Mesendoderm (in vitro differentiated cells): ENCODE results near the gene NSUN6.

Experiments used
- DNase-seq: peaks from one replicate; pipeline ENCODE4 v3.0.0; 2013
- H2AK5ac ChIP-seq: 2 replicates; pipeline ENCODE4 v1.6.1; 2013; ENCODE audit warnings: low read length, inconsistent platforms
- H2BK120ac ChIP-seq: 2 replicates; pipeline ENCODE4 v1.6.1; 2013; ENCODE audit warnings: low read depth, mild to moderate bottlenecking, low read length, moderate library complexity, mixed read lengths
- H2BK15ac ChIP-seq: replicated peaks from 2 replicates; pipeline ENCODE4 v1.6.1; 2013; ENCODE audit warnings: low read depth, mild to moderate bottlenecking, moderate library complexity
- H2BK5ac ChIP-seq: 2 replicates; pipeline ENCODE4 v1.6.1; 2013; ENCODE audit warnings: low read length, inconsistent platforms
- H3K18ac ChIP-seq: 2 replicates; pipeline ENCODE4 v1.6.1; 2013; ENCODE audit warnings: mild to moderate bottlenecking, low read length, mixed read lengths
- H3K23ac ChIP-seq: one replicate; pipeline ENCODE4 v1.6.1; 2013; ENCODE audit warnings: low read length
- H3K27ac ChIP-seq: 2 replicates; pipeline ENCODE4 v1.5.1; 2013; ENCODE audit warnings: low read depth, mild to moderate bottlenecking, inconsistent platforms, low read length, moderate library complexity
- H3K27me3 ChIP-seq: 2 replicates; pipeline ENCODE4 v1.6.1; 2013; ENCODE audit warnings: low read length, control low read depth, mild to moderate bottlenecking, inconsistent platforms; ENCODE audit not compliant: insufficient read depth, poor library complexity
- H3K36me3 ChIP-seq: 2 replicates; pipeline ENCODE4 v1.6.1; 2013; ENCODE audit warnings: low read length, inconsistent platforms; ENCODE audit not compliant: control insufficient read depth, insufficient read depth
- H3K4ac ChIP-seq: one replicate; pipeline ENCODE4 v1.6.1; 2013; ENCODE audit warnings: low read depth, mild to moderate bottlenecking, low read length, moderate library complexity
- H3K4me1 ChIP-seq: 2 replicates; pipeline ENCODE4 v1.6.1; 2013; ENCODE audit warnings: low read depth, low read length, inconsistent platforms; ENCODE audit not compliant: control insufficient read depth
- H3K4me2 ChIP-seq: 2 replicates; pipeline ENCODE4 v1.6.1; 2013; ENCODE audit warnings: low read length
- H3K4me3 ChIP-seq: 2 replicates; pipeline ENCODE4 v1.5.1; 2013; ENCODE audit warnings: mild to moderate bottlenecking, low read length
- H3K56ac ChIP-seq: one replicate; pipeline ENCODE4 v1.6.1; 2013; ENCODE audit warnings: low read length
- H3K79me1 ChIP-seq: 2 replicates; pipeline ENCODE4 v1.6.1; 2013; ENCODE audit warnings: low read length, inconsistent platforms
- H3K79me2 ChIP-seq: 2 replicates; pipeline ENCODE4 v1.6.1; 2013; ENCODE audit warnings: mild to moderate bottlenecking, low read length; ENCODE audit not compliant: control insufficient read depth, insufficient read depth
- H3K9ac ChIP-seq: 2 replicates; pipeline ENCODE4 v1.6.1; 2013; ENCODE audit warnings: low read length, inconsistent platforms
- H4K5ac ChIP-seq: one replicate; pipeline ENCODE4 v1.6.1; 2013; ENCODE audit warnings: low read length
- H4K8ac ChIP-seq: one replicate; pipeline ENCODE4 v1.6.1; 2013; ENCODE audit warnings: low read depth, mild to moderate bottlenecking, control low read depth, low read length, moderate library complexity
- WGBS: extraction: QIAGEN DNeasy Blood & Tissue Kit; methylation state at CpG from one replicate; pipeline ENCODE4 v1.1.7; 2013; ENCODE audit warnings: low lambda C conversion rate, missing lambda C conversion rate; ENCODE audit not compliant: insufficient coverage; ENCODE audit errors: extremely low coverage; 5-methylcytosine and 5-hydroxymethylcytosine counted together

NSUN6 gene

DNA sequence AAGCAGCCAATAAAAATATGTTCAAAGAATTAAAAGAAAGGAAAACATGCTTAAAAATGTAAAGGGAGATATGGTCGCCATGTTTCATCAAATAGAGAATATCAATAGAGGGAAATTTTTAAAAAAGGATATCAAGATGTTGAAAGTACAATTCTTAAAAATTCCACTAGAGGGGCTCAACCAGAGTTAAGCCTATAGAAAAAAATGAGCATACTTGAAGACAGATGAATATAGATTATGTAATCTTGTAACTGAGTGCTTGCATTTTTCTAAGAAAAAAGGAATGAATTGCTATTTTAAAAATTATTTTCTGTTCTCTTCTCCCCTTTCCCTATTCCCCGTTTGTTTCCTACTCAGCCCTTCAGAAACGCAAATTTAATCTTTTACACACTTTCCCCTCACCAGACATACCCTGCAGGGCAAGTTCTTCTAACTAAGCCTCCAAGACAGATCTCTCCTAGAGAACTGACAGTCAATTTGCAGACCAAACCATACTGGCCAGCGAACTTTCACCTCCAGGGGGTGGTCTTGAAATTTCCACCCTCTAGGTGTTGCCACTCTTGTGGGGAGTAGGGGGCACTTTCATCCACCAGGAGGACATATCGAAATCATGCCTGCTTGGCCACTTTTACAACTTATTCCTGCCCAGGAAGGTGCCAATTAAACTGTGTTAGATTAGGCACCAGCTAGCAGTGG lies 67.7 kb downstream of the NSUN6 start:
- H3K4me1 ChIP-seq, result no peaks in the 10 kb centered on the region
- no peak overlapping the region for H3K23ac ChIP-seq
- no peak overlapping the region for H4K5ac ChIP-seq
- no peak overlapping the region for H3K27ac ChIP-seq
- H3K4me2 ChIP-seq, result no peak overlapping the region
- no peak overlapping the region for H2BK15ac ChIP-seq
- H3K4ac ChIP-seq, result no peak overlapping the region
- H2BK5ac ChIP-seq, result no peak overlapping the region
- no CpG with 5 or more reads among the region's 5 CpGs for WGBS
- H3K79me1 ChIP-seq, result no peaks in the 10 kb centered on the region
- no peak for DNase-seq
- no peaks in the 10 kb centered on the region for H3K27me3 ChIP-seq
- no peak overlapping the region for H2BK120ac ChIP-seq
- no peaks in the 10 kb centered on the region for H3K36me3 ChIP-seq
- no peak overlapping the region for H2AK5ac ChIP-seq
- no peaks in the 10 kb centered on the region for H3K79me2 ChIP-seq
- no peak overlapping the region for H3K4me3 ChIP-seq
- H3K18ac ChIP-seq, result no peak overlapping the region
- no peak overlapping the region for H4K8ac ChIP-seq
- H3K56ac ChIP-seq, result no peak overlapping the region
- no peak overlapping the region for H3K9ac ChIP-seq

DNA sequence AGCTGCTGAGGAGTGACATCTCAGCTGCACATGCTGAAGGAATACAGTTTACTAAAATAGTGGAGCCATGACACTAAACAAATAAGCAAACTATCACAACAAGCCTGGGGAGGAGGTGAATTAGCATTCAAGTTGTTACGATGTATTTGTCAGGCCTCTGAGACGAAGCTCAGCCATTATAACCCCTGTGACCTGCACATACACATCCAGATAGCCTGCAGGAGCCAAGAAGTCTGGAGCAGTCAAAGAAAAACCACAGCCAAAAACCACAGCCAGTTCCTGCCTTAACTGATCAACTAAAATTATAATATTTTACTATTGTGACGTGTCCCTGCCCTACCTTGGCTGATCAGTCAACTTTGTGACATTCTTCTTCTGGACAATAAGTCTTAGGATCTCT lies 68.6 kb downstream of the NSUN6 start:
- DNase-seq, result no peak
- H3K27ac ChIP-seq, result no peak overlapping the region
- no peaks in the 10 kb centered on the region for H3K79me2 ChIP-seq
- H3K79me1 ChIP-seq, result no peaks in the 10 kb centered on the region
- H3K4me3 ChIP-seq, result no peak overlapping the region
- H4K8ac ChIP-seq, result no peak overlapping the region
- H3K4ac ChIP-seq, result no peak overlapping the region
- no peak overlapping the region for H2BK15ac ChIP-seq
- H3K23ac ChIP-seq, result no peak overlapping the region
- H3K36me3 ChIP-seq, result no peaks in the 10 kb centered on the region
- H2BK5ac ChIP-seq, result no peak overlapping the region
- H3K27me3 ChIP-seq, result no peaks in the 10 kb centered on the region
- WGBS, result no CpG with 5 or more reads among the region's 3 CpGs
- H2BK120ac ChIP-seq, result no peak overlapping the region
- H3K18ac ChIP-seq, result no peak overlapping the region
- H4K5ac ChIP-seq, result no peak overlapping the region
- H2AK5ac ChIP-seq, result no peak overlapping the region
- no peak overlapping the region for H3K56ac ChIP-seq
- H3K4me1 ChIP-seq, result no peaks in the 10 kb centered on the region
- no peak overlapping the region for H3K4me2 ChIP-seq
- H3K9ac ChIP-seq, result no peak overlapping the region

DNA sequence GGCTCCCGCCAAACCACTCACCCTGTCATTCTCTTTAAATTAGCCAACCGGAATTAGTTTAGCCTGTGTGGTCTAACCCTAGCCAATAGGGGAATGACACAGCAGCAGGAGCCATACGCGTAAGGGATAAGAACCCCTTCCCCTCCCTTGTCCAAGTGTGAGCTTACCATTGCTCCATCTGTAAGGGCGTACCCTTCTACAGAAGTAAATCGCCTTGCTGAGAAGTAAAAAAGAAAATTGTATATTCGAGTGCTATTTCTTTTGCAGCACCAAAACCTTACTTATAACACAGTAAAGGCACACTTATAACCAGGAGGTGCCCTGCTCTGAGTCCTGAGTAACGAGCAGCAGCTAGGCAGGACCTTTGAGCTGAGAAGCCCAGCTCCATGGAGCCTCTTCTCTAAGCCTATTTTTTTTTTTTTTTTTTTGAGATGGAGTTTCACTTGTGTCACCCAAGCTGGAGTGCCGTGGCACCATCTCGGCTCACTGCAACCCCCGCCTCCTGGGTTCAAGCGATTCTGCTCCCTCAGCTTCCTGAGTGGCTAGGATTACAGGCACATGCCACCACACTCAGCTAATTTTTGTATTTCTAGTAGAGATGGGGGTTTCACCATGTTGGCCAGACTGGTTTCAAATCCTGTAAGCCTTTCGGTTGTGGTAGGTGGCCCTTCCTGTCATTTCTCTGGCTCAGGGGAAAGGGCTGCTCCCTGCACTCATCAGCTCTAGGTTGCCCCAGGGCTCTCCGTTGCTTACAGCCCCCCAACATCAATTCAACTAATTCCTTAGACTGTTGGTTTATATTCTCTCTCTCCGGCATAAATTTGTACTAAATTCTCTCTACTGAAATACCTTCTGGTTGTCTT lies 73.3 kb downstream of the NSUN6 start:
- H3K36me3 ChIP-seq, result no peaks in the 10 kb centered on the region
- H3K79me2 ChIP-seq, result no peaks in the 10 kb centered on the region
- no CpG with 5 or more reads among the region's 15 CpGs for WGBS
- no peak overlapping the region for H3K4ac ChIP-seq
- H3K79me1 ChIP-seq, result no peaks in the 10 kb centered on the region
- no peak overlapping the region for H3K27ac ChIP-seq
- no peak overlapping the region for H3K4me3 ChIP-seq
- no peak overlapping the region for H3K4me2 ChIP-seq
- H4K8ac ChIP-seq, result no peak overlapping the region
- no peak overlapping the region for H3K56ac ChIP-seq
- DNase-seq, result no peak
- no peak overlapping the region for H2BK15ac ChIP-seq
- H2BK120ac ChIP-seq, result no peak overlapping the region
- no peak overlapping the region for H2BK5ac ChIP-seq
- no peak overlapping the region for H3K9ac ChIP-seq
- no peaks in the 10 kb centered on the region for H3K27me3 ChIP-seq
- no peak overlapping the region for H3K23ac ChIP-seq
- H3K18ac ChIP-seq, result no peak overlapping the region
- no peak overlapping the region for H2AK5ac ChIP-seq
- no peaks in the 10 kb centered on the region for H3K4me1 ChIP-seq
- no peak overlapping the region for H4K5ac ChIP-seq

DNA sequence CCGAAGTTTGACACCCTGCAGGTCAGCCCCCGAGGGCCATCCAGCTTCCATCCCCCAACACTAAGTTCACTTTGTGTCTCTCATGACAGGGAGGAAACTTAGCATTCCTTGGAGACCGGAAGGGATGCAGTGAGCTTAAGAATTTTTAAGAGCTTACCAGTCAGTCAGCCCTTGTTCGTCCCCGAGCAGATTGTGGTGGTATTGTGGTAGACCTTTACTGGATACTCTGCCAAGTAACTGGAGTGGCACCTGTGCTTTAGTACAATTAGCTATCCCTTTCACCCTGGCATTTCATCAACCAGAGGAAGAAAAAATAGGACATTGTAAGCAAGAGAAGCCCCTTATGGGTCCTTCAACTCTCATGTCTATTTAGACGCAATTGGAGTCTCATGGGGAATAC lies 74.8 kb downstream of the NSUN6 start:
- H3K27me3 ChIP-seq, result no peaks in the 10 kb centered on the region
- no peaks in the 10 kb centered on the region for H3K36me3 ChIP-seq
- DNase-seq, result no peak
- no peak overlapping the region for H3K4me2 ChIP-seq
- H4K8ac ChIP-seq, result no peak overlapping the region
- no peak overlapping the region for H3K23ac ChIP-seq
- no peak overlapping the region for H2BK120ac ChIP-seq
- no peak overlapping the region for H3K27ac ChIP-seq
- no peak overlapping the region for H3K9ac ChIP-seq
- H3K18ac ChIP-seq, result no peak overlapping the region
- no peaks in the 10 kb centered on the region for H3K4me1 ChIP-seq
- no peak overlapping the region for H2BK15ac ChIP-seq
- H3K79me2 ChIP-seq, result no peaks in the 10 kb centered on the region
- no peak overlapping the region for H3K4ac ChIP-seq
- no peak overlapping the region for H3K4me3 ChIP-seq
- no peak overlapping the region for H3K56ac ChIP-seq
- no peaks in the 10 kb centered on the region for H3K79me1 ChIP-seq
- no peak overlapping the region for H4K5ac ChIP-seq
- no peak overlapping the region for H2AK5ac ChIP-seq
- H2BK5ac ChIP-seq, result no peak overlapping the region
- WGBS, result no CpG with 5 or more reads among the region's 6 CpGs

DNA sequence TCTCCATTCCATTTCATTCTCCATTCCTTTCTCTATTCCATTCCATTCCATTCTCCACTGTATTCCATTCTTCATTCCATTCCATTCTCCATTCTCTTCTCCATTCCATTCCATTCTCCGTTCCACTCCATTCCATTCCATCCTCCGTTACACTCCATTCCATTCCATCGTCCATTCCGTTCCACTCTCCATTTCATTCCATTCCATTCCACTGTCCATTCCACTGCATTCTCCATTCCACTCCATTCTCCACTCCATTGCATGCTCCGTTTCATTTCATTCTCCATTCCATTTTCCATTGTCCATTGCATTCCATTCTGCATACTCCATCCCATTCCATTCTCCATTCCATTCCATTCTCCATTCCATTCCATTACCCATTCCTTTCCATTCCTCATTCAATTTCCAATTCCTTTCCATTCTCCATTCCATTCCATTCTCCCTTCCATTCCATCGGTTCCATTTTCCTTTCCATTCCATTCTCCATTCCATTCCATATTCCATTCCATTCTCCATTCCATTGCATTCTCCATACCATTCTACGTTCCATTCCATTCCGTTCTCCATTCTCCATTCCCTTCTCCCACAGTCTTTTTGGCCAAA lies 78.3 kb downstream of the NSUN6 start:
- no peak overlapping the region for H2BK120ac ChIP-seq
- H3K9ac ChIP-seq, result no peak overlapping the region
- H3K56ac ChIP-seq, result no peak overlapping the region
- no peak overlapping the region for H3K23ac ChIP-seq
- no peaks in the 10 kb centered on the region for H3K27me3 ChIP-seq
- H3K4me2 ChIP-seq, result no peak overlapping the region
- no peak overlapping the region for H4K5ac ChIP-seq
- no peak overlapping the region for H2AK5ac ChIP-seq
- no peaks in the 10 kb centered on the region for H3K4me1 ChIP-seq
- H3K4me3 ChIP-seq, result no peak overlapping the region
- H3K27ac ChIP-seq, result no peak overlapping the region
- H4K8ac ChIP-seq, result no peak overlapping the region
- no peaks in the 10 kb centered on the region for H3K36me3 ChIP-seq
- 100% methylated on average over 8 of the region's 8 CpGs for WGBS
- H3K79me2 ChIP-seq, result no peaks in the 10 kb centered on the region
- DNase-seq, result no peak
- H3K18ac ChIP-seq, result no peak overlapping the region
- no peak overlapping the region for H2BK5ac ChIP-seq
- no peak overlapping the region for H2BK15ac ChIP-seq
- H3K79me1 ChIP-seq, result no peaks in the 10 kb centered on the region
- H3K4ac ChIP-seq, result no peak overlapping the region
